22Rv1 (cell line): Measurements from ENCODE around the gene SLC35B4.

Source experiments
- CTCF ChIP-seq: fragments of 450-650 bp; IDR thresholded peaks from 2 replicates; pipeline ENCODE4 v1.5.1; 2017; ENCODE audit warnings: mild to moderate bottlenecking
- ZFX ChIP-seq: fragments of 450-650 bp; IDR thresholded peaks from 2 replicates; pipeline ENCODE4 v1.6.1; 2017; ENCODE audit warnings: antibody characterized with exemption, borderline replicate concordance

- TF ChIP-seq CTCF (no peak), ZFX (no peak)
These were observed 17.7 kb upstream of the SLC35B4 start for GRCh38 chr7:134334408-134334807.
